Muscle layer of duodenum (tissue), 2 donors: ENCODE data around the gene OR6B2.

Experiments
- H3K27ac ChIP-seq: one replicate; pipeline ENCODE4 v1.7.0; 2013; ENCODE audit warnings: mild to moderate bottlenecking, low read length
- H3K27me3 ChIP-seq: one replicate; pipeline ENCODE4 v1.7.0; 2013; ENCODE audit warnings: low read depth, mild to moderate bottlenecking, control low read depth, low read length
- H3K36me3 ChIP-seq, 2 donors: one replicate each; pipeline ENCODE4 v1.7.0; 2013; ENCODE audit warnings: low read length in 2 of 2, control low read depth in 1 of 2, mild to moderate bottlenecking in 1 of 2; ENCODE audit not compliant: insufficient read depth in 2 of 2, control insufficient read depth in 1 of 2
- H3K4me1 ChIP-seq, 2 donors: one replicate each; pipeline ENCODE4 v1.7.0; 2013; ENCODE audit warnings: low read length in 2 of 2, mild to moderate bottlenecking in 2 of 2, control low read depth in 1 of 2, moderate library complexity in 1 of 2; ENCODE audit not compliant: insufficient read depth in 2 of 2, control insufficient read depth in 1 of 2
- H3K4me3 ChIP-seq, 2 donors: one replicate each; pipeline ENCODE4 v1.7.0; 2013; ENCODE audit warnings: low read length in 2 of 2, low read depth in 1 of 2, mild to moderate bottlenecking in 1 of 2
- H3K9me3 ChIP-seq, 2 donors: one replicate each; pipeline ENCODE4 v1.7.0; 2013; ENCODE audit warnings: low read length in 2 of 2, control low read depth in 1 of 2, mild to moderate bottlenecking in 1 of 2; ENCODE audit not compliant: control insufficient read depth in 1 of 2
- donor health status: healthy.

OR6B2 gene

DNA sequence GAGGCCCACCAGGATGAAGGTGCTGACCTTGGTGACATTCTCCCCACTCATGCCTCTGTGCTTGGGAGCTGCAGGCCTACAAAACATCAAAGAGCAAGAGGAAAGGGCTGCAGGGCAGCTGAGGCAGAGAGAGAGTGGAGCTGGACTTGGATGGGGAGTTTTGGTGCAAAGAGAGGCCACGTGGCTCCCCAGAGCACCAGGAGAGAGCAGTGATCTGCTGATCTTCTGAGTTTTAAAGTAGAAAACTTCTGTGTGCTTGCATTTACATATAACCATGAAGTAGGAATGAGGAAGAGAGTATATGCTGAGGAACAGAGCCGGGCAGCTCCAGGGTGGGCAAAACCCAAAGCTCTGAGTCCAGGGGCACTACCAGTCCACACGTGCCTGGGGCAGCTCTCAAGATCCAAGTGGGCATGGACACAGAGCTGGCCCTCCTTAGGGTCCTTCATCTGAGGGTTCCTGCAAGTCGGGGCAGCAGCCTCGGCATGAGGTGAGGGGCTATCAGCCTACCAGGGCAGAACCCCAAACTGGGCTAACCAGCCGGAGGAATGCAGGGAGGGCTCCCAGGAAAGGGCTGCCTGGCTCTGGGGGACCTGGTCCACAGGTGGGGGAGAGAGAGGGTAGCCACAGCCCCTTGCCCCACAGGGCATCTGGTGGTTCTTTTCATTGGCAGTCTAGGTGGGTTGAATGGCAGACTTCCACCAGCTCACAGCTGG is at the start of gene OR6B2:
TSS of gene OR6B2 (minus strand) at position 51 of the 716 bp plus-strand sequence. CDS start at position 51, 0 bp downstream.
- Histone ChIP-seq H3K27ac (no peak within 1 kb of the TSS), H3K4me1 (no peaks in the 10 kb centered on the region), H3K27me3 (no peaks in the 10 kb centered on the region), H3K9me3 (no peaks in the 10 kb centered on the region), H3K36me3 (no peaks in the 10 kb centered on the region), H3K4me3 (no peak within 1 kb of the TSS)

DNA sequence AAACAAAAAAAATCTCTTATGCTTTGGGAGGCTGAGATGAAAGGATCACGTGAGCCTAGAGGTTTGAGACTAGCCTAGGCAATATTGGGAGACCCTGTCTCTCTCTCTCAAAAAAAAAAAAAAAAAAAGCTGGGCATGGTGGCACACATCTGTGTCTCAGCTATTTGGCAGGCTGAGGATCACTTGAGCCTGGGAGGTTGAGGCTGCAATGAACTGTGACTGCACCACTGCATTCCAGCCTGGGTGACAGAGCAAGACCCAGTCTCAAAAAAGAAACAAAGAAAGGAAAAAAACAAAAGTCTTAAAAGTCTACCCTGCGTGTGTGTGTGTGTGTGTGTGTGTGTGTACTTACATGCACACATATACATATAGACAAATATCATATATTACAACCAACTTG is 48.4 kb upstream of the OR6B2 start:
- H3K36me3 ChIP-seq = no peaks in the 10 kb centered on the region

DNA sequence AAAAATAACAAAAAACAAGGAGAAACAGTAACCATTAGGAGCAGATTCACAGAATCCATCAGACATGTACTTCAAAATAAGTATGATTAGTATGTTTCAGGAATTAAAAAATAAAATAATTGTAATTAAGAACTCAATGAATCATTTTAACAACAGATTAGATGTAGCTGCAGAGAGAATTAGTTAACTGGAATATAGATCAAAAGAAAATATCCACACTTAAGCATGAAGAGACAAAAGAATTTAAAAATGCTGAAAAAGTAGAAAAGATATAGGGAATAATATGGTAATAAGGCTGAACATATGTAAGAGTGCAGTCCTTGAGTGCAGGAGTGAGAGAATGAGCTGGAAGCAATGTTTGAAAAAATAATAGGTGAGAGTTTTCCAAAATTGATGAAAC is 47.2 kb upstream of the OR6B2 start:
- Histone ChIP-seq H3K4me3 (no peak overlapping the region), H3K4me1 (no peaks in the 10 kb centered on the region), H3K27me3 (no peaks in the 10 kb centered on the region), H3K27ac (no peak overlapping the region), H3K9me3 (peaks cover 7 to 15% of the 10 kb centered on the region in 2 donors), H3K36me3 (no peaks in the 10 kb centered on the region)

More for the DNA sequence above, 48.4 kb upstream of the OR6B2 start:
- H3K9me3 ChIP-seq = peaks cover 7 to 15% of the 10 kb centered on the region in 2 donors
- no peaks in the 10 kb centered on the region for H3K4me1 ChIP-seq
- no peak overlapping the region for H3K4me3 ChIP-seq
- H3K27ac ChIP-seq = no peak overlapping the region
- no peaks in the 10 kb centered on the region for H3K27me3 ChIP-seq

DNA sequence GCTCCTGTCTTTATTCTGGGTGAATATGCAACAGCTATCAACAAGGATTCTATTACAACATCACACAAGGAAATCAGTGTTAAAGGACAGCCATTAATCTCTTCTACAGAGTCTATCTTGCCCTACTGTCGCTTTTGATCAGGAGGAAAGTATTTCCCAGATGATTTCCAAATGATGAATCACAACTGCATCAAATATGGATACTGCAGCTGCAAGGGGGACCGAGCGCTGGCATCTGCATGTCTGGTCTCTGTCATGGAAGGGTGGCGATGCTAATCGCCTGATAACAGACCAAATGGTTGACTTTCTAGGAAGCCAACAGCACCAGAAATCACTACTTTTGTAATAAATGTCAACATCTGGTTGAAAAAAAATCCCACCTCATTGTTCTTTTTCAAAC is 44.3 kb upstream of the OR6B2 start:
- peaks cover 7 to 15% of the 10 kb centered on the region in 2 donors for H3K9me3 ChIP-seq
- no peak overlapping the region for H3K27ac ChIP-seq
- H3K4me1 ChIP-seq = no peaks in the 10 kb centered on the region
- H3K4me3 ChIP-seq = no peak overlapping the region
- no peaks in the 10 kb centered on the region for H3K27me3 ChIP-seq
- H3K36me3 ChIP-seq = no peaks in the 10 kb centered on the region

- H3K9me3 ChIP-seq = peaks cover 0 to 4% of the 10 kb centered on the region in 2 donors
- H3K4me3 ChIP-seq = no peak overlapping the region
- H3K27me3 ChIP-seq = no peaks in the 10 kb centered on the region
- no peaks in the 10 kb centered on the region for H3K4me1 ChIP-seq
- H3K36me3 ChIP-seq = no peaks in the 10 kb centered on the region
- H3K27ac ChIP-seq = no peak overlapping the region
Measured at GRCh38 chr2:240070907-240071306, 40.7 kb upstream of the OR6B2 start.

GRCh38 chr2:240069829-240070228 is 39.6 kb upstream of the OR6B2 start:
- no peak overlapping the region for H3K4me3 ChIP-seq
- peaks cover 0 to 4% of the 10 kb centered on the region in 2 donors for H3K9me3 ChIP-seq
- H3K27me3 ChIP-seq = no peaks in the 10 kb centered on the region
- H3K4me1 ChIP-seq = no peaks in the 10 kb centered on the region
- H3K27ac ChIP-seq = no peak overlapping the region
- no peaks in the 10 kb centered on the region for H3K36me3 ChIP-seq

DNA sequence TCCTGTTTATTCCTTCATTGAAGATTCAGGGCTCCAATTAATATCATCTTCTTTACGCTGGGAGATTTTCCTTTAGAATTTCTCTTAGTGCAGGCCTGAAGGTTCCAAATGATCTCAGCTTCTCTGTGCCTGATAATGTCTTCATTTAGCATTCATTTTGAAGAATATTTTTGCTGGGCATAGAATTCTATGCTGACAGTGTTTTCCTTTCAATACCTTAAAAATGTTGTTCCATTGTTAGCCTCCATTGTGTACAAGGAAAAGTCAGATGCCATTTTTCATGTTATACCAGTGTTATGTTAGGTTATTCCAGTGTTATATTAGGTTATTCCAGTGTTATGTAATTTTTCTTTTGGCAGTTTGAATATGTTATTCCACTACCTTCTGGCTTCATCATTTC is 38.0 kb upstream of the OR6B2 start:
- H3K27me3 ChIP-seq = no peaks in the 10 kb centered on the region
- no peaks in the 10 kb centered on the region for H3K4me1 ChIP-seq
- H3K9me3 ChIP-seq = peaks cover 0 to 4% of the 10 kb centered on the region in 2 donors
- no peak overlapping the region for H3K4me3 ChIP-seq
- no peak overlapping the region for H3K27ac ChIP-seq
- H3K36me3 ChIP-seq = no peaks in the 10 kb centered on the region

DNA sequence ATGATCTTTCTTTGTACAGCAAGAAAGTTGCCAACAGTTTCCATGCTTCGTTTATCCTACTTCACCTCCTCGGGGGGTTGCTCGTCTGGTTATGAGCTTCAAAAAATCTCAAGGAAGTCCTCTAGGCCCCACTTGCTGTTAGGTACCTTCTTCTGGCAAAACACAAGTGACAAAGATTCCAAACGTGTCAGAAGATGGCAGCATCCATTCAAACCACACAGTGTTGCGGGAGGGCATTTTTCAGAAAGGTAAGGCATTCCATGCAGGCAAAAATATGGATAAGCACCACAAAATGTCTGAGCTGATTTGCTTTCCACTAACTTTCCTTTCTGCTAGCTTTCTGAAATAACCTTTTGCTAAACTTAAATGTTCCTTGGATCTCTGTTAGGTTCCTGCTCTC is 36.3 kb upstream of the OR6B2 start:
- H3K4me3 ChIP-seq = no peak overlapping the region
- H3K36me3 ChIP-seq = no peaks in the 10 kb centered on the region
- no peaks in the 10 kb centered on the region for H3K27me3 ChIP-seq
- H3K27ac ChIP-seq = no peak overlapping the region
- peaks cover 0 to 4% of the 10 kb centered on the region in 2 donors for H3K9me3 ChIP-seq
- H3K4me1 ChIP-seq = no peaks in the 10 kb centered on the region

DNA sequence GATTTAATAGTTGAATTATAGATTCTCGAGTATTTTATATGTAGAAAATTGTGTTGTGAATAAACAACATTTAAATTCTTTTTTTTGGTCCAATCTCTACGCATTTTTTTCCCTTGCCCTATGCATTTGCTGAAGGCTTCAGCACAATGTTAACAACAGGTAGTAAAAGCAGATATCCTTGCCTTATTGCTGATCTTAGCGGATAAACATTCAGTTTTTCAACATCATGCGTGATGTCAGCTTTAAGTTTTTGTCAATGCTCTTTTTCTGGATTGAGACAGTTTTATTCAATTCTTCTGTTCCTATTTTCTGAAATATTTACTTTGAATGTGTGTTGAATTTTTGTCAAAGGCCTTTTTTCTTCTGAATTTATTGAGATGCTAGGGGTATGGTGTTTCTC is 34.7 kb upstream of the OR6B2 start:
- peaks cover 0 to 4% of the 10 kb centered on the region in 2 donors for H3K9me3 ChIP-seq
- no peaks in the 10 kb centered on the region for H3K27me3 ChIP-seq
- no peaks in the 10 kb centered on the region for H3K4me1 ChIP-seq
- no peak overlapping the region for H3K27ac ChIP-seq
- H3K4me3 ChIP-seq = no peak overlapping the region
- H3K36me3 ChIP-seq = no peaks in the 10 kb centered on the region

GRCh38 chr2:240060977-240061591 is 30.9 kb upstream of the OR6B2 start:
- no peaks in the 10 kb centered on the region for H3K9me3 ChIP-seq
- no peaks in the 10 kb centered on the region for H3K4me1 ChIP-seq
- H3K4me3 ChIP-seq = no peak overlapping the region
- H3K27me3 ChIP-seq = no peaks in the 10 kb centered on the region
- H3K36me3 ChIP-seq = no peaks in the 10 kb centered on the region
- no peak overlapping the region for H3K27ac ChIP-seq

- Histone ChIP-seq H3K27me3 (peaks cover 12% of the 10 kb centered on the region), H3K4me3 (no peak overlapping the region), H3K27ac (no peak overlapping the region), H3K36me3 (no peaks in the 10 kb centered on the region), H3K4me1 (no peaks in the 10 kb centered on the region), H3K9me3 (no peaks in the 10 kb centered on the region)
Measured at GRCh38 chr2:240056678-240057077, 26.4 kb upstream of the OR6B2 start.
